Measurements from ENCODE around the gene DOCK1. TPM values are rescaled to one million over a fixed set of nuclear protein-coding genes. Genes with fewer than 3 reads are reported as not detected.

DOCK1 gene
- polyA plus RNA-seq, 1 of the 3 experiments (the other 2 are of a cell fraction), result 15.5 TPM

DNA sequence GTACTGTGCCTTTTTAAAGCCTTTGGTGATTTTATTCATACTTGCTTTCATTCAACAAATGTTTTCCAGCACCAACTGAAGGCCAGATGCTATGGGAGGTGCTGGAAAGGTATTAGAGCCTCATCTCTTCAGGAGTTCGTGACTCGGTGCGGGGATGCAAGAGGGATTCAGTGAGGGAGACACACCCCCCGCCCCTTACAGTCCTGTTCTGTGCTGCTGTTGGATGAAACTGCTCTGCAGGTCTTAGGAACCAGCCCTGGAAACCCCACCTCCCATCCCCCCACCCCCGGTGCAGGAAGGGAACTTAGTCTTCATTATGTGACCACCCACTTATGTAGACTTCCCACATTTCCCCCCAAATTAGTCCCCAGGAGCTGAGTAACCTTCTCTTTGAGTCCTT lies 180.7 kb downstream of the DOCK1 start (continued):
- no peak for TF ChIP-seq JUND (IDR thresholded peaks at IDR 0.05)
- no peak for TF ChIP-seq FOSL2 (IDR thresholded peaks at IDR 0.05; ENCODE audit: borderline replicate concordance, low read depth)
- TF ChIP-seq TCF12 (IDR thresholded peaks at IDR 0.05), result no peak
- TF ChIP-seq, protein P1, sequence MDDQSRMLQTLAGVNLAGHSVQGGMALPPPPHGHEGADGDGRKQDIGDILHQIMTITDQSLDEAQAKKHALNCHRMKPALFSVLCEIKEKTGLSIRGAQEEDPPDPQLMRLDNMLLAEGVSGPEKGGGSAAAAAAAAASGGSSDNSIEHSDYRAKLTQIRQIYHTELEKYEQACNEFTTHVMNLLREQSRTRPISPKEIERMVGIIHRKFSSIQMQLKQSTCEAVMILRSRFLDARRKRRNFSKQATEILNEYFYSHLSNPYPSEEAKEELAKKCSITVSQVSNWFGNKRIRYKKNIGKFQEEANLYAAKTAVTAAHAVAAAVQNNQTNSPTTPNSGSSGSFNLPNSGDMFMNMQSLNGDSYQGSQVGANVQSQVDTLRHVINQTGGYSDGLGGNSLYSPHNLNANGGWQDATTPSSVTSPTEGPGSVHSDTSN (IDR thresholded peaks at IDR 0.05), result no peak

DNA sequence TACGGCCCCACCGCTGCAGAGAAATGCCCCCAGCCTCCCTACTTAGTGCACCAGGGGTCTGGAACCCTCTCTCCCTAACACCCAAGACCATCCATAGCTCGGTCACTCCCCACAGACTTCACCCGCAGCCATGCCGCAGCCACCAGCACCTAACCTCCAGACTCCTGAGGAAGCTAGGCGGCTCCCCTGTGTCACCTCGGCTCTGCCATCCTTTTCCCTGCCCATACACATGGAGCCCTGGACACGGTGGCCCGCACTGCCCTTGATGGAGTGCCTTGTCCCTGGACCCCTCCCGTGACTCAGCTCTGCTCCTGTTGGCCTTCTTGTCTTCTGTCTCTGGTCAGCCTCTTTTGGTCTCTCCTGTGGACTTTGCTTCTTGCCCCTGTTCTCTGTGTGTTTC lies 183.7 kb downstream of the DOCK1 start:
- DNase-seq, result no peak
- Histone ChIP-seq H2AFZ (ENCODE audit: low read depth) (no peak overlapping the region), H3K27me3 (ENCODE audit: insufficient read depth) (no peaks in the 10 kb centered on the region), H3K9ac (no peak overlapping the region), H3K36me3 (replicated peaks in 1 of 2; ENCODE audit: control insufficient read depth in 1 of 2, insufficient read depth in 2 of 2, low read length in 1 of 2) (peaks cover 0 to 3% of the 10 kb centered on the region in 2 experiments), H3F3A (replicated peaks; ENCODE audit: insufficient read depth) (no peaks in the 10 kb centered on the region), H4K20me1 (ENCODE audit: insufficient read depth) (no peaks in the 10 kb centered on the region), H3K4me2 (no peak overlapping the region), H3K9me2 (no peaks in the 10 kb centered on the region), H3K9me3 (no peaks in the 10 kb centered on the region), H3K4me3 (ENCODE audit: low read depth in 2 of 2, low read length in 1 of 2) (no peak overlapping the region), H3K27ac (ENCODE audit: low read depth in 2 of 2, low read length in 1 of 2) (no peak overlapping the region), H3K79me2 (ENCODE audit: insufficient read depth) (no peaks in the 10 kb centered on the region; the same call in 1 of the 2 replicates), H3K4me1 (ENCODE audit: control insufficient read depth in 1 of 2, insufficient read depth in 2 of 2, low read depth in 1 of 2, low read length in 1 of 2) (no peaks in the 10 kb centered on the region)
- CTCF ChIA-PET, result no interaction called here
- 97% methylated on average over 10 of the region's 10 CpGs for WGBS (ENCODE audit: low lambda C conversion rate)
- TF ChIP-seq RXRA (IDR thresholded peaks at IDR 0.05; ENCODE audit: borderline replicate concordance, low read depth) (no peak), IRF3 (IDR thresholded peaks at IDR 0.05; ENCODE audit: low read depth, low read length) (no peak), GATA2 (CRISPR knock-in tag; IDR thresholded peaks at IDR 0.05) (no peak), CTCF (IDR thresholded peaks at IDR 0.05) (no peak), RAD21 (IDR thresholded peaks at IDR 0.05; ENCODE audit: low read length) (no peak), EZH2phosphoT487 (IDR thresholded peaks at IDR 0.05; ENCODE audit: borderline replicate concordance, low read depth) (no peak), MEF2A (IDR thresholded peaks at IDR 0.05; ENCODE audit: borderline replicate concordance, low read depth) (no peak), YY1 (IDR thresholded peaks at IDR 0.05; ENCODE audit: low read depth) (no peak), FOXJ3 (CRISPR knock-in tag; IDR thresholded peaks at IDR 0.05) (no peak)
- POLR2A ChIA-PET, result no interaction called here

GRCh38 chr10:127089446-127089845 lies 184.2 kb downstream of the DOCK1 start:
- WGBS (ENCODE audit: low lambda C conversion rate), result 97% methylated on average over 4 of the region's 5 CpGs
- Histone ChIP-seq H3K4me2 (no peak overlapping the region), H2AFZ (ENCODE audit: low read depth) (no peak overlapping the region), H3K27me3 (ENCODE audit: insufficient read depth) (no peaks in the 10 kb centered on the region), H3K9me2 (no peaks in the 10 kb centered on the region), H3K4me3 (ENCODE audit: low read depth in 2 of 2, low read length in 1 of 2) (no peak overlapping the region), H4K20me1 (ENCODE audit: insufficient read depth) (no peaks in the 10 kb centered on the region), H3K9ac (no peak overlapping the region), H3K27ac (ENCODE audit: low read depth in 2 of 2, low read length in 1 of 2) (no peak overlapping the region), H3F3A (replicated peaks; ENCODE audit: insufficient read depth) (no peaks in the 10 kb centered on the region), H3K4me1 (ENCODE audit: control insufficient read depth in 1 of 2, insufficient read depth in 2 of 2, low read depth in 1 of 2, low read length in 1 of 2) (no peaks in the 10 kb centered on the region), H3K79me2 (ENCODE audit: insufficient read depth) (no peaks in the 10 kb centered on the region; the same call in 1 of the 2 replicates), H3K36me3 (replicated peaks in 1 of 2; ENCODE audit: control insufficient read depth in 1 of 2, insufficient read depth in 2 of 2, low read length in 1 of 2) (peaks cover 0 to 3% of the 10 kb centered on the region in 2 experiments), H3K9me3 (no peaks in the 10 kb centered on the region)
- POLR2A ChIA-PET, result no interaction called here
- no peak for DNase-seq
- CTCF ChIA-PET, result no interaction called here
- TF ChIP-seq ELF1 (IDR thresholded peaks at IDR 0.05) (no peak), RCOR1 (IDR thresholded peaks at IDR 0.05; ENCODE audit: low read length) (no peak), CTCF (IDR thresholded peaks at IDR 0.05) (no peak), POLR2AphosphoS5 (IDR thresholded peaks at IDR 0.05; ENCODE audit: low read depth, low read length) (no peak), YY1 (IDR thresholded peaks at IDR 0.05; ENCODE audit: low read depth) (no peak), TEAD4 (IDR thresholded peaks at IDR 0.05; ENCODE audit: borderline replicate concordance, insufficient read depth) (no peak), FOXM1 (IDR thresholded peaks at IDR 0.05; ENCODE audit: low read depth) (no peak), EP300 (IDR thresholded peaks at IDR 0.05; ENCODE audit: borderline replicate concordance in 1 of 2, low read depth in 1 of 2, low read length in 1 of 2) (no peak), MEF2A (IDR thresholded peaks at IDR 0.05; ENCODE audit: borderline replicate concordance, low read depth) (no peak)
- TF ChIP-seq, protein P2, sequence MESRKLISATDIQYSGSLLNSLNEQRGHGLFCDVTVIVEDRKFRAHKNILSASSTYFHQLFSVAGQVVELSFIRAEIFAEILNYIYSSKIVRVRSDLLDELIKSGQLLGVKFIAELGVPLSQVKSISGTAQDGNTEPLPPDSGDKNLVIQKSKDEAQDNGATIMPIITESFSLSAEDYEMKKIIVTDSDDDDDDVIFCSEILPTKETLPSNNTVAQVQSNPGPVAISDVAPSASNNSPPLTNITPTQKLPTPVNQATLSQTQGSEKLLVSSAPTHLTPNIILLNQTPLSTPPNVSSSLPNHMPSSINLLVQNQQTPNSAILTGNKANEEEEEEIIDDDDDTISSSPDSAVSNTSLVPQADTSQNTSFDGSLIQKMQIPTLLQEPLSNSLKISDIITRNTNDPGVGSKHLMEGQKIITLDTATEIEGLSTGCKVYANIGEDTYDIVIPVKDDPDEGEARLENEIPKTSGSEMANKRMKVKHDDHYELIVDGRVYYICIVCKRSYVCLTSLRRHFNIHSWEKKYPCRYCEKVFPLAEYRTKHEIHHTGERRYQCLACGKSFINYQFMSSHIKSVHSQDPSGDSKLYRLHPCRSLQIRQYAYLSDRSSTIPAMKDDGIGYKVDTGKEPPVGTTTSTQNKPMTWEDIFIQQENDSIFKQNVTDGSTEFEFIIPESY (IDR thresholded peaks at IDR 0.05; ENCODE audit: borderline replicate concordance, low read depth), result no peak

All from SK-N-SH (cell line).